GM23248 (cell line): ENCODE results near the gene EBI3. TPM values are rescaled to one million over a fixed set of nuclear protein-coding genes. Genes with fewer than 3 reads are reported as not detected.
A peak's percentile ranks its signal among the peaks of the same experiment; 100 is the strongest.

Experiments used
- DNase-seq: peaks from one replicate; pipeline ENCODE4 v3.0.0-alpha.2; 2015
- H2AFZ ChIP-seq: fragments of 200-600 bp; sonication (generic); 2 replicates; pipeline ENCODE4 v1.6.1; 2016; ENCODE audit warnings: antibody characterized with exemption
- H3F3A ChIP-seq: fragments of 200-600 bp; sonication (generic); 2 replicates; pipeline ENCODE4 v1.6.1; 2016; ENCODE audit warnings: mild to moderate bottlenecking, antibody characterized with exemption, mixed run types; ENCODE audit not compliant: insufficient read depth
- H3K27ac ChIP-seq: fragments of 200-600 bp; sonication (generic); 2 replicates; pipeline ENCODE4 v1.5.1; 2016; ENCODE audit warnings: mild to moderate bottlenecking
- H3K27me3 ChIP-seq: fragments of 200-600 bp; sonication (generic); replicated peaks from 2 replicates; pipeline ENCODE4 v1.6.1; 2016; ENCODE audit warnings: mild to moderate bottlenecking; ENCODE audit not compliant: insufficient read depth
- H3K36me3 ChIP-seq: fragments of 200-600 bp; sonication (generic); 2 replicates; pipeline ENCODE4 v1.6.1; 2016; ENCODE audit warnings: low read depth, mild to moderate bottlenecking
- H3K4me1 ChIP-seq: fragments of 200-600 bp; sonication (generic); 2 replicates; pipeline ENCODE4 v1.6.1; 2016; ENCODE audit warnings: mild to moderate bottlenecking; ENCODE audit not compliant: insufficient read depth
- H3K4me2 ChIP-seq: fragments of 200-600 bp; sonication (generic); one replicate; pipeline ENCODE4 v1.6.1; 2016; ENCODE audit warnings: mild to moderate bottlenecking; ENCODE audit not compliant: unreplicated experiment
- H3K4me3 ChIP-seq: fragments of 200-600 bp; sonication (generic); 2 replicates; pipeline ENCODE4 v1.5.1; 2016; ENCODE audit warnings: mild to moderate bottlenecking
- H3K79me2 ChIP-seq: fragments of 200-600 bp; sonication (generic); 2 replicates; pipeline ENCODE4 v1.6.1; 2016; ENCODE audit warnings: mild to moderate bottlenecking; ENCODE audit not compliant: insufficient read depth
- H3K9ac ChIP-seq: fragments of 200-600 bp; sonication (generic); 2 replicates; pipeline ENCODE4 v1.6.1; 2016; ENCODE audit warnings: mild to moderate bottlenecking
- H3K9me2 ChIP-seq: fragments of 200-600 bp; sonication (generic); 2 replicates; pipeline ENCODE4 v1.6.1; 2016; ENCODE audit warnings: mixed run types, mild to moderate bottlenecking, moderate library complexity; ENCODE audit not compliant: insufficient read depth
- H3K9me3 ChIP-seq: fragments of 200-600 bp; sonication (generic); one replicate; pipeline ENCODE4 v1.6.1; 2017; ENCODE audit warnings: low read depth
- H4K20me1 ChIP-seq: fragments of 200-600 bp; sonication (generic); 2 replicates; pipeline ENCODE4 v1.6.0; 2016; ENCODE audit not compliant: insufficient read depth
- EZH2 ChIP-seq: fragments of 200-600 bp; sonication (generic); IDR thresholded peaks from 2 replicates; pipeline ENCODE4 v1.6.1; 2018; ENCODE audit warnings: antibody characterized with exemption, mild to moderate bottlenecking; ENCODE audit not compliant: insufficient read depth, poor library complexity, severe bottlenecking
- EZH2phosphoT487 ChIP-seq: fragments of 200-600 bp; sonication (generic); IDR thresholded peaks from 2 replicates; pipeline ENCODE4 v1.6.1; 2018; ENCODE audit warnings: antibody characterized with exemption, moderate library complexity, mild to moderate bottlenecking, low read depth; ENCODE audit not compliant: insufficient read depth
- WGBS, 2 experiments: methylation state at CpG; one replicate each; pipeline ENCODE4 v1.1.6; 2015 to 2017; ENCODE audit warnings: low lambda C conversion rate in 2 of 2, low coverage in 1 of 2; ENCODE audit errors: missing lambda C conversion rate in 2 of 2; 5-methylcytosine and 5-hydroxymethylcytosine counted together
- in situ Hi-C: fragments of 300-500 bp; cut with MboI; formaldehyde crosslinking; loops from 2 replicates; pipeline ENCODE4 v1.15.0; 2020
- polyA plus RNA-seq: library from polyadenylated mRNA; unstranded; fragments of >200 nt; fragmentation: Nextera tagmentation; extraction: Ambion mirVana; gene quantifications from 2 replicates; pipeline ENCODE4 v1.2.1, GENCODE V29; 2016
- total RNA-seq: library from RNA; depleted of rRNA; stranded (reverse); fragments of >200 nt; shearing (Covaris generic); gene quantifications from 2 replicates; pipeline ENCODE4 v1.2.3, GENCODE V29; 2014

EBI3 gene
- total and polyA plus RNA-seq, 2 experiments from 2014 or later, result 0.56 TPM; not detected in 1

DNA sequence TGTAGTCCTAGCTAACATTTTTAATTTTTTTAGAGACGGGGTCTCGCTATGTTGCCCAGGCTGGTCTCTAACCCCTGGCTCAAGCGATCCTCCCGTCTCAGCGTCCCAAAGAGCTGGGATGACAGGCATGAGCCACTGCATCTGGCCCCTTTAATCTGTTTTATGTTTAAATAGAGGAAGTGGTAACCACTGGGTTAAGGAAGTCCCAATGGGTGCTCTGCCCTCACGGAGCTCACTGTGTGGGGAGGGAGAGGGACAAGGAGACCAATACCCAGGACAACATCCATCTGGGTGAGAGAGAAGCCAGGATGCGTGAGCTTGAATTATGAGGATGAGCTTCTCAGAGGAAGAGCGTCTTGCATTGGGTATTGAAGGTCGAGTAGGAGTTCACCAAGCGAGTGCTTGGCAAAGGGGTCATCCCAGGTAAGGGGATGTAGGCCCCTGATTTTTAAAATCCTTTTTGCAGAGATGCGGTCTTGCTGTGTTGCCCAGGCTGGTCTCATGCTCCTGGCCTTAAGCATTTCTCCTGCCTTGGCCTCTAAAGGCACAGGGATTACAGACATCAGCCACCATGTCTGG lies 31.4 kb downstream of the EBI3 start:
- H3K4me3 ChIP-seq, result no peak overlapping the region
- H3K79me2 ChIP-seq, result no peaks in the 10 kb centered on the region
- TF ChIP-seq EZH2, result no peak
- no peak for TF ChIP-seq EZH2phosphoT487
- WGBS, 2 experiments, result 94 to 96% methylated on average over 11 of the region's 11 CpGs
- no peaks in the 10 kb centered on the region for H3F3A ChIP-seq
- no peak overlapping the region for H3K4me2 ChIP-seq
- H3K9ac ChIP-seq, result no peak overlapping the region
- in situ Hi-C loops, result no loop called here
- no peaks in the 10 kb centered on the region for H3K9me2 ChIP-seq
- H3K27me3 ChIP-seq, result no peaks in the 10 kb centered on the region
- H3K9me3 ChIP-seq, result no peaks in the 10 kb centered on the region
- no peaks in the 10 kb centered on the region for H4K20me1 ChIP-seq
- DNase-seq, result no peak
- no peaks in the 10 kb centered on the region for H3K4me1 ChIP-seq
- H3K27ac ChIP-seq, result no peak overlapping the region
- H2AFZ ChIP-seq, result no peak overlapping the region
- H3K36me3 ChIP-seq, result peaks cover 9% of the 10 kb centered on the region; the same call in 1 of the 2 replicates

DNA sequence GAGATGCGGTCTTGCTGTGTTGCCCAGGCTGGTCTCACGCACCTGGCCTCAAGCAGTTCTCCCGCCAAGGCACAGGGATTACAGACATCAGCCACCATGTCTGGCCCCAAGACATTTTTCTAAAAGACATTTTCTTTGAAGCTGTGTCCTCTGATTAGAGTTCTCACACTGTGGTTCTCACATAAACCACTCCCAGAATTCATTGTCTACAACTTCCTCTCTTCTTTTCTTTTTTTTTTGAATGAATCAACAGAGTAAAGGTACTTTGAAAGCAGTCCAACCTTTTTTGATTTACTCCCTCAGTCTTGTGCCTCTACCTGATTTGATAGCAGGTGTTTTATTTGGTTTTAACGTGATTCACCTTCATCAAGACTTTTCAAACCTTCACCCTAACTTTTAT lies 35.5 kb downstream of the EBI3 start:
- Histone ChIP-seq H3K9ac (no peak overlapping the region), H4K20me1 (no peaks in the 10 kb centered on the region), H3K9me2 (no peaks in the 10 kb centered on the region), H3K4me2 (no peak overlapping the region), H3K79me2 (no peaks in the 10 kb centered on the region), H3K27me3 (no peaks in the 10 kb centered on the region), H3K9me3 (no peaks in the 10 kb centered on the region), H3F3A (no peaks in the 10 kb centered on the region), H3K4me3 (no peak overlapping the region), H2AFZ (no peak overlapping the region), H3K27ac (no peak overlapping the region), H3K36me3 (peaks cover 4% of the 10 kb centered on the region; the same call in 1 of the 2 replicates), H3K4me1 (no peaks in the 10 kb centered on the region)
- in situ Hi-C loops, result no loop called here
- WGBS, 2 experiments, result 84 to 88% methylated on average over 4 of the region's 4 CpGs
- TF ChIP-seq EZH2 (no peak), EZH2phosphoT487 (no peak)
- DNase-seq, result no peak

DNA sequence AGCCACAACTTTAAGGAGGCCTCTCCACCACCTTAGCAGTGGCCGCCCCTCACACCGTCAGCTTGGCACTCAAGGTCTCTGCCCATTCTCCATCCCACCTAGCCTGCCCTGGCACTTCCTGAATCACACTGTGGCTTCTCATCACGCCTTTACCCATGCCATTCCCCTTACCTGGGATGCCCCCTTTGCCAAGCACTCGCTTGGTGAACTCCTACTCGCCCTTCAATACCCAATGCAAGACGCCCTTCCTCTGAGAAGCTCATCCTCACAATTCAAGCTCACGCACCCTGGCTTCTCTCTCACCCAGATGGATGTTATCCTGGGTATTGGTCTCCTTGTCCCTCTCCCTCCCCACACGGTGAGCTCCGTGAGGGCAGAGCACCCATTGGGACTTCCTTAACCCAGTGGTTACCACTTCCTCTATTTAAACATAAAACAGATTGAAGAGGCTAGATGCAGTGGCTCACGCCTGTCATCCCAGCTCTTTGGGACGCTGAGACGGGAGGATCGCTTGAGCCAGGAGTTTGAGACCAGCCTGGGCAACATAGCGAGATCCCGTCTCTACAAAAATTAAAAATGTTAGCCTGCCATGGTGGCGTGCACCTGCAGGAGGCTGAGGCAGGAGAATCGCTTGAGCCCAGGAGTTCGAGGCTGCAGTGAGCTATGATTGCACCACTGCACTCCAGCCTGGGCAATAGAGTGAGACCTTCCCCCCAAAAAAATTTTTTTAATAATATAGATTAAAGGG lies 37.1 kb downstream of the EBI3 start:
- no peaks in the 10 kb centered on the region for H3K27me3 ChIP-seq
- DNase-seq, result no peak
- no peak overlapping the region for H3K4me3 ChIP-seq
- no peak overlapping the region for H2AFZ ChIP-seq
- peaks cover 4% of the 10 kb centered on the region; the same call in 1 of the 2 replicates for H3K36me3 ChIP-seq
- no peak overlapping the region for H3K27ac ChIP-seq
- no peak for TF ChIP-seq EZH2phosphoT487
- TF ChIP-seq EZH2, result no peak
- H3K79me2 ChIP-seq, result no peaks in the 10 kb centered on the region
- 89 to 92% methylated on average over 16 to 18 of the region's 18 CpGs for WGBS, 2 experiments
- no peak overlapping the region for H3K9ac ChIP-seq
- H3K4me2 ChIP-seq, result no peak overlapping the region
- H3F3A ChIP-seq, result no peaks in the 10 kb centered on the region
- no peaks in the 10 kb centered on the region for H4K20me1 ChIP-seq
- in situ Hi-C loops, result no loop called here
- H3K9me3 ChIP-seq, result no peaks in the 10 kb centered on the region
- no peaks in the 10 kb centered on the region for H3K9me2 ChIP-seq
- no peaks in the 10 kb centered on the region for H3K4me1 ChIP-seq

DNA sequence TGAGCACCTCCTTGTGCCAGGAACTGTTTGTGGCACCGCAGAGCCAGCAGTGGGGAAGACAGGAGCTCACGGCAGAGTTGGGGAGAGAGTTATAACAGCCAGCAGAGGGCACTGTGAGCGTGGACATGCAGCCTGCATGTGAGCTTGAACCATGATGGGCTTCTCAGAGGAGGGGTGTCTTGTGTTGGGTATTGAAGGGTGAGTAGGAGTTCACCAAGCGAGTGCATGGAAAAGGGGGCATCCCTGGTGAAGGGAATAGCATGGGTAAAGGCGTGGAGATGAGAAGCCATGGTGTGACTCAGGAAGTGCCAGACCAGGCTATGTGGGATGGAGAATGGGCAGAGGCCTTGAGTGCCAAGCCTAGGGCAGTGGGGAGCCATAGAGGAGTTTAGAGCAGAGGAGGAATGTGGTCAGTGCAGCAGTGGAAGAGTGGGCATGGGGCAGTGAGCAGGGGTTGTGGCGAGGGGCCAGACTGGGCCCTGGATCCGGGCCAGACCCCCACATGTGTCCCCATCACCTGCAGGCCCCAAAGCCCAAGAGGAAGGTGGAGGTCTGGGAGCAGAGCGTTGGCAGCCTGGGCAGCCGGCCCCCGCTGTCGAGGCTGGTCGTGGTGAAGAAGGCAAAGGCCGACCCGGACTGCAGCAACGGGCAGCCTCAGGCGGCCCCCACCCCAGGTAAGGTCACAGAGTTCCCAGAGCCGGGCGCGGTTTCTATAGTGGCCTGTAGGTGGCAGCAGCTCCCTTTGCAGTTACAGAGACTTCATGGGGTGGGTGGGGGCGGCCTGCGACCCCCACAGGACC lies 38.0 kb downstream of the EBI3 start:
- WGBS, 2 experiments, result 39 to 45% methylated on average over 20 to 21 of the region's 21 CpGs
- H3K9ac ChIP-seq, result no peak overlapping the region
- no peak overlapping the region for H3K4me3 ChIP-seq
- H3K9me3 ChIP-seq, result no peaks in the 10 kb centered on the region
- no peaks in the 10 kb centered on the region for H4K20me1 ChIP-seq
- no peaks in the 10 kb centered on the region for H3F3A ChIP-seq
- peak; percentile 49 for DNase-seq
- in situ Hi-C loops, result no loop called here
- no peak overlapping the region for H3K27ac ChIP-seq
- H3K9me2 ChIP-seq, result no peaks in the 10 kb centered on the region
- no peak for TF ChIP-seq EZH2phosphoT487
- no peak for TF ChIP-seq EZH2
- no peaks in the 10 kb centered on the region for H3K4me1 ChIP-seq
- no peak overlapping the region for H2AFZ ChIP-seq
- H3K27me3 ChIP-seq, result no peaks in the 10 kb centered on the region
- no peak overlapping the region for H3K4me2 ChIP-seq
- H3K79me2 ChIP-seq, result no peaks in the 10 kb centered on the region
- peaks cover 4% of the 10 kb centered on the region; the same call in 1 of the 2 replicates for H3K36me3 ChIP-seq
